KMS-11 (cell line): ENCODE data around the gene CAMTA1.

ENCODE experiments used
- H2AFZ ChIP-seq: fragments of 200-600 bp; sonication (generic); 2 replicates; pipeline ENCODE4 v1.6.1; 2016; ENCODE audit warnings: antibody characterized with exemption, mixed run types, low read depth
- H3K27ac ChIP-seq: fragments of 200-600 bp; sonication (generic); 2 replicates; pipeline ENCODE4 v1.6.1; 2016; ENCODE audit warnings: mild to moderate bottlenecking, mixed run types
- H3K27me3 ChIP-seq: fragments of 200-600 bp; sonication (generic); 2 replicates; pipeline ENCODE4 v1.6.1; 2017; ENCODE audit warnings: mild to moderate bottlenecking, low read depth, mixed run types, moderate library complexity; ENCODE audit not compliant: insufficient read depth
- H3K36me3 ChIP-seq: fragments of 200-600 bp; sonication (generic); 2 replicates; pipeline ENCODE4 v1.6.1; 2017; ENCODE audit warnings: mild to moderate bottlenecking, mixed run types; ENCODE audit not compliant: insufficient read depth
- H3K4me1 ChIP-seq: fragments of 200-600 bp; sonication (generic); 2 replicates; pipeline ENCODE4 v1.6.1; 2016; ENCODE audit warnings: mild to moderate bottlenecking, low read depth, mixed run types; ENCODE audit not compliant: poor library complexity, severe bottlenecking
- H3K4me2 ChIP-seq: fragments of 200-600 bp; sonication (generic); 2 replicates; pipeline ENCODE4 v1.7.0; 2016; ENCODE audit warnings: mild to moderate bottlenecking, mixed run types
- H3K4me3 ChIP-seq: fragments of 200-600 bp; sonication (generic); IDR thresholded peaks from 2 replicates; pipeline ENCODE4 v1.6.1; 2017; ENCODE audit warnings: low read depth, low read length, mixed read lengths; ENCODE audit not compliant: insufficient read depth
- H3K79me2 ChIP-seq: fragments of 200-600 bp; sonication (generic); 2 replicates; pipeline ENCODE4 v1.6.1; 2016; ENCODE audit warnings: low read depth, mixed run types; ENCODE audit not compliant: insufficient read depth
- H3K9ac ChIP-seq: fragments of 200-600 bp; sonication (generic); 2 replicates; pipeline ENCODE4 v1.6.1; 2016; ENCODE audit warnings: mild to moderate bottlenecking, mixed run types
- H4K20me1 ChIP-seq: fragments of 200-600 bp; sonication (generic); 2 replicates; pipeline ENCODE4 v1.6.1; 2016; ENCODE audit warnings: mild to moderate bottlenecking, mixed run types; ENCODE audit not compliant: insufficient read depth
- TF ChIP-seq, protein P1 (sequence below): fragments of 200-600 bp; sonication (generic); conservative IDR thresholded peaks from 2 replicates; pipeline ENCODE4 v1.6.1; 2017; ENCODE audit warnings: low read depth, mild to moderate bottlenecking, antibody characterized with exemption, low read length, moderate library complexity, mixed read lengths

Gene CAMTA1

DNA sequence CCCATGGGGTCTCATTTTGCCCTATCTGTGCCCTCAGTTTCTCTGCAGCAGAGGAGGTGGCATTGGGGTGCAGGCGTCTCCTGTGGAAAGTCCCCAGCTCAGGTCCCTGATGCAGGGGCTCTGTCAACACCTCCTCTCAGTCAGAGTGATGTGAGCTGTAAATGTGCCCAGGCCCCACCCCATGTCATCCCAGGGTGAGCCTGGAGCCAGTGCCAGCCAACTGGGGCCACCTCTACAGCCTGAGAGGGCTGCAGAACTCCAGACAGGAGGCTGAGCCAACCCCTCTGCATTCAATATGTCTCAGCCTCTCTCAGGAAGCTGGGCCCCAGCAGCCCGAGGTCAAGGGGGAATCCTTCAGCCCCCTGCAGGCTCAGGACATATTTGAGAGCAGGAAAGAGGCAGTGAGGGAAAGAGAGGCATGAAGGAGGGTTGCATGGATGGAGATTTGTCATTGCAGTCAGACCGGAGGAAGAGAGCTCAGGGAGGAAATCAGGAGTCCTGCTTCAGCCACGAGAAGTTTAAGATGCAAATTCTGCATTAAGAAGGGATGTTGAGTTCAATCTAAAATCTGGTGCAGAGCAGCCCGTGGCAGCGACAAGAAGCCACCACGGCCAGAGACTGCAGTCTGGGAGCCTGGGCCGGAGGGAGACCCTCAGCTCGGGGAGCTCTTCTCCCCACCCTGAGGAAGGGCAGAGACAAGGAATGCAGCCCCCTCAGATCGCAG, 697.7 kb downstream of the CAMTA1 start:
- Histone ChIP-seq H3K27ac (no peak overlapping the region), H3K36me3 (no peaks in the 10 kb centered on the region), H3K4me2 (no peak overlapping the region), H2AFZ (no peak overlapping the region), H3K9ac (no peak overlapping the region), H3K79me2 (no peaks in the 10 kb centered on the region), H3K27me3 (peaks cover 31% of the 10 kb centered on the region), H3K4me3 (no peak overlapping the region), H4K20me1 (no peaks in the 10 kb centered on the region), H3K4me1 (no peaks in the 10 kb centered on the region)
- TF ChIP-seq, protein P1, sequence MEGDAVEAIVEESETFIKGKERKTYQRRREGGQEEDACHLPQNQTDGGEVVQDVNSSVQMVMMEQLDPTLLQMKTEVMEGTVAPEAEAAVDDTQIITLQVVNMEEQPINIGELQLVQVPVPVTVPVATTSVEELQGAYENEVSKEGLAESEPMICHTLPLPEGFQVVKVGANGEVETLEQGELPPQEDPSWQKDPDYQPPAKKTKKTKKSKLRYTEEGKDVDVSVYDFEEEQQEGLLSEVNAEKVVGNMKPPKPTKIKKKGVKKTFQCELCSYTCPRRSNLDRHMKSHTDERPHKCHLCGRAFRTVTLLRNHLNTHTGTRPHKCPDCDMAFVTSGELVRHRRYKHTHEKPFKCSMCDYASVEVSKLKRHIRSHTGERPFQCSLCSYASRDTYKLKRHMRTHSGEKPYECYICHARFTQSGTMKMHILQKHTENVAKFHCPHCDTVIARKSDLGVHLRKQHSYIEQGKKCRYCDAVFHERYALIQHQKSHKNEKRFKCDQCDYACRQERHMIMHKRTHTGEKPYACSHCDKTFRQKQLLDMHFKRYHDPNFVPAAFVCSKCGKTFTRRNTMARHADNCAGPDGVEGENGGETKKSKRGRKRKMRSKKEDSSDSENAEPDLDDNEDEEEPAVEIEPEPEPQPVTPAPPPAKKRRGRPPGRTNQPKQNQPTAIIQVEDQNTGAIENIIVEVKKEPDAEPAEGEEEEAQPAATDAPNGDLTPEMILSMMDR = no peak

DNA sequence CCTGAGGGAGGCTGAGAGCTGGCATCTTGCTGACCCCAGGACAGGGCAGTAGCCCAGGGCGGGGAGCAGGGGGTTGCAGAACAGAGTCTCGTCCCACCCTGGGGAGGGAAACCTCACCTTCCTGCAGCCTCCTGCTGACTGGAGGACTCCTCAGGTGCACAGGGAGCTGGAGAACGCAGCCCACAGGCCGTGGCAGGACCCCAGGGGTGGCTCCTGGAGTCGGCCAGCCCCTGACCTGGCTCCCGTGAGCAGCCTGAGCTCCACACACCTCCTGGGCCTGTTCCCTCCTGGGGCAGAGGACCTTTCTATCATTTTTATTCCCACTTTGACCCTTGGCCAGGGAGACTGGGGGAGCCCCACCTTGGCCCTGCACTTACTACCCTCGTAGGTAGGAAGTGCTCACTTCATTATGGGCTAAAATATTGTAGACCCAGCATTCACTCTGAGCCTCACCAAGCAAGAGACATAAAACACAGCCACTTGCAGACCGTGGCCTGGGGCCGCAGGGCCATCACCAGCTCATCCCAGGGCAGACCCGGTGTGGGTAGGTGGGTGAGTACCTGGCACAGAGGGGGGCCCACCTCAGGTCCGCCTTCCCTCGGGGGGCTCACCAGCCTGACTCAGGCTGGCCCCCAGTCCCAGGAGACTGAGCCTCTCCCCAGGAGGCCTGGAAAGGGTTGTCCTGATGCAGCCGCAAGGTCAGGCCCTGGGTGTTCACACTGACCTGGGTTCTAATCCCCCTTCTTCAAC, 698.6 kb downstream of the CAMTA1 start:
- H3K9ac ChIP-seq = no peak overlapping the region
- no peaks in the 10 kb centered on the region for H3K36me3 ChIP-seq
- no peak overlapping the region for H2AFZ ChIP-seq
- TF ChIP-seq, protein P1 = no peak
- H3K27me3 ChIP-seq = peaks cover 22% of the 10 kb centered on the region
- H3K4me1 ChIP-seq = no peaks in the 10 kb centered on the region
- no peaks in the 10 kb centered on the region for H4K20me1 ChIP-seq
- no peak overlapping the region for H3K4me2 ChIP-seq
- no peaks in the 10 kb centered on the region for H3K79me2 ChIP-seq
- no peak overlapping the region for H3K27ac ChIP-seq
- no peak overlapping the region for H3K4me3 ChIP-seq

DNA sequence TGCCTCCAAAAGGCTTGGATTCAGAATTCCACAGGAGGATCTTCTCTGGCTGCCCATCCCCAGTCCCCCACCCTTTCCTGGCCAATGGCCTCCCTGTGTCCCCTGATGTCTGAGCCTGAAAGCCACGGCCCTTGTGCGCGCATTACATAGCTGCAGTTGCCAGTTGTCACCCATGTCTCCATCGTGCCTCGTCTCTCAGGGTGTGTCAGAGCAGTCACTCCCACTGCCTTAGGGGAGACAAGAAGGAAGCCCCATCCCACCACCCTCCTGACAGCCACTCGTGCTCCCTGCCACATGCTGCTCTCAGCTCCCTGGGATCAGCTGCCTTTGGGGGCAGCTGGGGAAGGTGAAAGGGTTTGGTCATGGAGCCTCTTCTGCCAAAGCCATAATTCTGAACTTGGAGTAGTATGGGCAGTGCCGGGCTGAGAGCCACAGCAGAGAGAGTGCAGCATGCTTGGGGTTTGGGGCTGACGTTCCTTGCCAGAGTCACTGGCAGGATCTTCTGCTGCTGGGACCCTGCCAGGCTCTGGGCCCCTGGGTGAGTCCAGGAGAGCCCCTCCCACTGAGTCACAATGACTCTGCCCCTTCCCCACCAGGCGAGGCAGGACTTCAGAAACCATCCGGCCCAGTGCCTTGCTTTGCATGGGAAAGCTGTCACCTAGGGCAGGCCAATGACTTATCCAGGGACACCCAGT, 700.0 kb downstream of the CAMTA1 start:
- Histone ChIP-seq H3K4me1 (no peaks in the 10 kb centered on the region), H3K4me2 (no peak overlapping the region), H3K27me3 (peaks cover 19% of the 10 kb centered on the region), H3K27ac (no peak overlapping the region), H3K9ac (no peak overlapping the region), H3K79me2 (no peaks in the 10 kb centered on the region), H3K4me3 (no peak overlapping the region), H3K36me3 (no peaks in the 10 kb centered on the region), H2AFZ (no peak overlapping the region), H4K20me1 (no peaks in the 10 kb centered on the region)
- TF ChIP-seq, protein P1 = no peak

DNA sequence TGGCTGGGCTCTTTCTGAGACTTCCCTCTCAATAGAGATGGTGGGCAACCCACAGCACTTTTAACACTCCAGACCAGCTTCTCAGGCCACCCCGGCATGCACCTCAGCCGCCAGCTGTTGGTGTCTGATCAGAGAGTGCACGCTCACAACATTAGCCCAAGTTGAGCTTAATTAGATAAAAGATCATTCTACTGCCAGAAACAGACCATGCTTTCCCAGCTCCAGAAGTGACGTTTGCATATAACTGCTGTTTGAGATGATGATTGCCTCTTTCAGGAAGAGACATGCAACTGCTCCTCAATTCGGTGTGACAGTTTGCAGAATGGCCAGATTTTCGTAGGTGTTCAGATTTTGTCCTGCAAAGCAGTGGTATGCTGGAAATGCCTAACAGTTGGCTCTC, 700.6 kb downstream of the CAMTA1 start:
- no peak overlapping the region for H3K27ac ChIP-seq

More for the DNA sequence above, 700.6 kb downstream of the CAMTA1 start:
- H3K4me1 ChIP-seq = no peaks in the 10 kb centered on the region
- no peak overlapping the region for H3K4me3 ChIP-seq
- no peak overlapping the region for H3K4me2 ChIP-seq
- TF ChIP-seq, protein P1 = no peak
- H3K9ac ChIP-seq = no peak overlapping the region
- peaks cover 17% of the 10 kb centered on the region for H3K27me3 ChIP-seq
- no peak overlapping the region for H2AFZ ChIP-seq
- H3K79me2 ChIP-seq = no peaks in the 10 kb centered on the region
- H4K20me1 ChIP-seq = no peaks in the 10 kb centered on the region
- no peaks in the 10 kb centered on the region for H3K36me3 ChIP-seq
